DOHH2 (cell line): Measurements from ENCODE around the gene NIN.

Source experiments
- H3F3A ChIP-seq: fragments of 200-600 bp; sonication (generic), shearing (Covaris generic); 2 replicates; pipeline ENCODE4 v1.6.0; 2016; ENCODE audit warnings: antibody characterized with exemption, mild to moderate bottlenecking; ENCODE audit not compliant: control insufficient read depth, insufficient read depth
- H3K27ac ChIP-seq: fragments of 200-600 bp; sonication (generic); 2 replicates; pipeline ENCODE4 v1.5.1; 2014; ENCODE audit warnings: low read depth, mild to moderate bottlenecking, low read length, moderate library complexity
- H3K27me3 ChIP-seq: fragments of 200-600 bp; sonication (generic); 2 replicates; pipeline ENCODE4 v1.6.1; 2014; ENCODE audit warnings: mild to moderate bottlenecking, low read length, mixed read lengths; ENCODE audit not compliant: control insufficient read depth
- H3K36me3 ChIP-seq: fragments of 200-600 bp; sonication (generic); 2 replicates; pipeline ENCODE4 v1.6.1; 2014; ENCODE audit warnings: mild to moderate bottlenecking, low read length, moderate library complexity, mixed read lengths; ENCODE audit not compliant: control insufficient read depth
- H3K4me1 ChIP-seq: fragments of 200-600 bp; sonication (generic); 2 replicates; pipeline ENCODE4 v1.6.1; 2014; ENCODE audit warnings: mild to moderate bottlenecking, low read length, mixed read lengths; ENCODE audit not compliant: control insufficient read depth
- H3K4me2 ChIP-seq: fragments of 200-600 bp; sonication (generic); 2 replicates; pipeline ENCODE4 v1.6.0; 2014; ENCODE audit warnings: mild to moderate bottlenecking, low read length, moderate library complexity
- H3K4me3 ChIP-seq: fragments of 200-600 bp; sonication (generic); 2 replicates; pipeline ENCODE4 v1.5.1; 2014; ENCODE audit warnings: mild to moderate bottlenecking, low read length, mixed read lengths
- H3K79me2 ChIP-seq: fragments of 200-600 bp; sonication (generic); 2 replicates; pipeline ENCODE4 v1.6.1; 2014; ENCODE audit warnings: mild to moderate bottlenecking, low read length, mixed read lengths; ENCODE audit not compliant: control insufficient read depth
- H3K9me2 ChIP-seq: fragments of 200-600 bp; sonication (generic); replicated peaks from 2 replicates; pipeline ENCODE4 v1.6.1; 2014; ENCODE audit warnings: mild to moderate bottlenecking, low read length, mixed read lengths; ENCODE audit not compliant: control insufficient read depth
- H3K9me3 ChIP-seq: fragments of 200-600 bp; sonication (generic); 2 replicates; pipeline ENCODE4 v1.6.1; 2014; ENCODE audit warnings: antibody characterized with exemption, low read length, mixed read lengths; ENCODE audit not compliant: control insufficient read depth, insufficient read depth
- H4K20me1 ChIP-seq: fragments of 200-600 bp; sonication (generic); 2 replicates; pipeline ENCODE4 v1.6.0; 2014; ENCODE audit warnings: low read depth, mild to moderate bottlenecking, antibody characterized with exemption, low read length, moderate library complexity; ENCODE audit not compliant: control insufficient read depth, insufficient read depth
- CTCF ChIP-seq: fragments of 200-600 bp; sonication (generic); IDR thresholded peaks from one replicate; pipeline ENCODE4 v1.5.1; 2014; ENCODE audit warnings: antibody characterized with exemption, mild to moderate bottlenecking, low read depth, low read length; ENCODE audit not compliant: poor library complexity, severe bottlenecking
- EZH2phosphoT487 ChIP-seq: fragments of 200-600 bp; sonication (generic); IDR thresholded peaks from 2 replicates; pipeline ENCODE4 v1.6.1; 2017; ENCODE audit warnings: borderline replicate concordance, mild to moderate bottlenecking, antibody characterized with exemption, low read length, moderate library complexity, mixed read lengths

NIN gene

GRCh38 chr14:50798048-50798421 lies 32.9 kb downstream of the NIN start:
- TF ChIP-seq CTCF (no peak), EZH2phosphoT487 (no peak)
- H3K9me3 ChIP-seq, result no peaks in the 10 kb centered on the region
- 0 out of 2 replicates have a peak overlapping the region, but pooled peaks have one; percentile 6 for H3K4me3 ChIP-seq
- peaks cover 18% of the 10 kb centered on the region for H3F3A ChIP-seq
- H3K79me2 ChIP-seq, result peaks cover 48% of the 10 kb centered on the region
- peaks cover 85% of the 10 kb centered on the region for H3K4me1 ChIP-seq
- no peaks in the 10 kb centered on the region for H3K9me2 ChIP-seq
- H3K27me3 ChIP-seq, result no peaks in the 10 kb centered on the region
- H4K20me1 ChIP-seq, result no peaks in the 10 kb centered on the region
- H3K27ac ChIP-seq, result peak overlapping the region; percentile 47
- H3K4me2 ChIP-seq, result peak overlapping the region; percentile 44
- peaks cover 44% of the 10 kb centered on the region for H3K36me3 ChIP-seq

- Histone ChIP-seq H3K27ac (peak overlapping the region; percentile 47), H3K27me3 (no peaks in the 10 kb centered on the region), H3K9me3 (no peaks in the 10 kb centered on the region), H3F3A (peaks cover 23% of the 10 kb centered on the region), H3K79me2 (peaks cover 52% of the 10 kb centered on the region), H3K9me2 (no peaks in the 10 kb centered on the region), H3K36me3 (peaks cover 50% of the 10 kb centered on the region), H3K4me1 (peaks cover 86% of the 10 kb centered on the region), H4K20me1 (no peaks in the 10 kb centered on the region), H3K4me3 (0 out of 2 replicates have a peak overlapping the region, but pooled peaks have one; percentile 6), H3K4me2 (peak overlapping the region; percentile 44)
- TF ChIP-seq EZH2phosphoT487 (no peak), CTCF (no peak)
These were observed 33.5 kb downstream of the NIN start for GRCh38 chr14:50797250-50798047.

- Histone ChIP-seq H3K27ac (no peak overlapping the region), H3K9me2 (no peaks in the 10 kb centered on the region), H3K36me3 (peaks cover 54% of the 10 kb centered on the region), H3K9me3 (no peaks in the 10 kb centered on the region), H3F3A (peaks cover 34% of the 10 kb centered on the region), H4K20me1 (no peaks in the 10 kb centered on the region), H3K4me2 (peak overlapping the region; percentile 98), H3K4me3 (peak overlapping the region; percentile 74; the same call in 1 of the 2 replicates), H3K79me2 (peaks cover 50% of the 10 kb centered on the region), H3K4me1 (peaks cover 88% of the 10 kb centered on the region), H3K27me3 (no peaks in the 10 kb centered on the region)
- TF ChIP-seq EZH2phosphoT487 (no peak), CTCF (no peak)
These were observed 34.6 kb downstream of the NIN start for GRCh38 chr14:50796390-50796789.
